ENCODE measurements around the gene GATC.
A peak's percentile ranks its signal among the peaks of the same experiment; 100 is the strongest.

GATC gene

GRCh38 chr12:120467439-120467838 is 21.2 kb downstream of the GATC start:
- H3K4me2 ChIP-seq (ENCODE audit: insufficient read depth, low read length), result peak overlapping the region; percentile 78
- peak overlapping the region; percentile 89; the same call in 1 of the 2 replicates for H3K9ac ChIP-seq (ENCODE audit: low read depth, low read length)
- no peaks in the 10 kb centered on the region for H3K9me3 ChIP-seq (ENCODE audit: insufficient read depth, low read length, severe bottlenecking)
- H3K36me3 ChIP-seq (ENCODE audit: insufficient read depth, low read length), result peaks cover 53% of the 10 kb centered on the region
- peak overlapping the region in 1 of 2 experiments; percentile 89; a peak in 1 of 4 replicates for H3K4me3 ChIP-seq (ENCODE audit: low read depth in 1 of 2, low read length in 2 of 2)
- H3K79me2 ChIP-seq (ENCODE audit: insufficient read depth, low read length), result peaks cover 83% of the 10 kb centered on the region
- H2AFZ ChIP-seq (ENCODE audit: low read depth, low read length), result no peak overlapping the region
- H4K20me1 ChIP-seq (ENCODE audit: insufficient read depth, low read length), result peaks cover 52% of the 10 kb centered on the region
- DNase-seq, result no peak
- H3K27ac ChIP-seq (ENCODE audit: low read length), result no peak overlapping the region
- no peaks in the 10 kb centered on the region for H3K27me3 ChIP-seq (ENCODE audit: insufficient read depth, low read length, poor library complexity)
- no peak for ATAC-seq (ENCODE audit: insufficient read depth, low read depth)
- H3K4me1 ChIP-seq (ENCODE audit: insufficient read depth, low read length), result peaks cover 48% of the 10 kb centered on the region
- TF ChIP-seq EZH2 (IDR thresholded peaks at IDR 0.05; ENCODE audit: borderline replicate concordance, low read depth, low read length, severe bottlenecking) (no peak), CTCF (IDR thresholded peaks at IDR 0.05; ENCODE audit: borderline replicate concordance, extremely low read depth, low read length, poor library complexity, severe bottlenecking) (no peak)

- TF ChIP-seq CTCF (IDR thresholded peaks at IDR 0.05; ENCODE audit: borderline replicate concordance, extremely low read depth, low read length, poor library complexity, severe bottlenecking) (no peak), EZH2 (IDR thresholded peaks at IDR 0.05; ENCODE audit: borderline replicate concordance, low read depth, low read length, severe bottlenecking) (no peak)
- Histone ChIP-seq H3K27me3 (ENCODE audit: insufficient read depth, low read length, poor library complexity) (no peaks in the 10 kb centered on the region), H4K20me1 (ENCODE audit: insufficient read depth, low read length) (peaks cover 45% of the 10 kb centered on the region), H3K4me1 (ENCODE audit: insufficient read depth, low read length) (peaks cover 48% of the 10 kb centered on the region), H3K27ac (ENCODE audit: low read length) (peak overlapping the region; percentile 46), H3K36me3 (ENCODE audit: insufficient read depth, low read length) (peaks cover 44% of the 10 kb centered on the region), H3K9me3 (ENCODE audit: insufficient read depth, low read length, severe bottlenecking) (no peaks in the 10 kb centered on the region), H3K79me2 (ENCODE audit: insufficient read depth, low read length) (peaks cover 83% of the 10 kb centered on the region), H3K9ac (ENCODE audit: low read depth, low read length) (peak overlapping the region; percentile 89), H3K4me2 (ENCODE audit: insufficient read depth, low read length) (peak overlapping the region; percentile 78), H3K4me3 (ENCODE audit: low read depth in 1 of 2, low read length in 2 of 2) (peak overlapping the region; percentile 81 to 89), H2AFZ (ENCODE audit: low read depth, low read length) (no peak overlapping the region)
- DNase-seq (peak; percentile 20), ATAC-seq (ENCODE audit: insufficient read depth, low read depth) (no peak)
These were observed 22.1 kb downstream of the GATC start for GRCh38 chr12:120468325-120468820.

GRCh38 chr12:120468821-120469449 is 22.7 kb downstream of the GATC start:
- peak overlapping the region; percentile 78 for H3K4me2 ChIP-seq (ENCODE audit: insufficient read depth, low read length)
- no peaks in the 10 kb centered on the region for H3K27me3 ChIP-seq (ENCODE audit: insufficient read depth, low read length, poor library complexity)
- H3K36me3 ChIP-seq (ENCODE audit: insufficient read depth, low read length), result peaks cover 39% of the 10 kb centered on the region
- H3K9ac ChIP-seq (ENCODE audit: low read depth, low read length), result peak overlapping the region; percentile 89
- TF ChIP-seq CTCF (IDR thresholded peaks at IDR 0.05; ENCODE audit: borderline replicate concordance, extremely low read depth, low read length, poor library complexity, severe bottlenecking) (peak; percentile 48), EZH2 (IDR thresholded peaks at IDR 0.05; ENCODE audit: borderline replicate concordance, low read depth, low read length, severe bottlenecking) (no peak)
- peaks cover 40% of the 10 kb centered on the region for H4K20me1 ChIP-seq (ENCODE audit: insufficient read depth, low read length)
- DNase-seq (peak; percentile 67), ATAC-seq (ENCODE audit: insufficient read depth, low read depth) (peak; percentile 54)
- peak overlapping the region; percentile 81 to 89 for H3K4me3 ChIP-seq (ENCODE audit: low read depth in 1 of 2, low read length in 2 of 2)
- H3K4me1 ChIP-seq (ENCODE audit: insufficient read depth, low read length), result peaks cover 48% of the 10 kb centered on the region
- peak overlapping the region; percentile 89 for H2AFZ ChIP-seq (ENCODE audit: low read depth, low read length)
- peak overlapping the region; percentile 90 for H3K27ac ChIP-seq (ENCODE audit: low read length)
- peaks cover 80% of the 10 kb centered on the region for H3K79me2 ChIP-seq (ENCODE audit: insufficient read depth, low read length)
- no peaks in the 10 kb centered on the region for H3K9me3 ChIP-seq (ENCODE audit: insufficient read depth, low read length, severe bottlenecking)

Data from DND-41 (cell line).